ENCODE data around the gene FOXP1. TPM values are rescaled to one million over a fixed set of nuclear protein-coding genes. Genes with fewer than 3 reads are reported as not detected.

The FOXP1 gene
- total and polyA plus RNA-seq, 2 donors (not counting 1 experiment from before 2014, with no cell fraction given), result 91.1 to 508 TPM

GRCh38 chr3:71127052-71127831, 456.3 kb downstream of the FOXP1 start:
- ATAC-seq (ENCODE audit: low read depth) (peak; percentile 26), DNase-seq (peak; percentile 42)
- Mint-ChIP-seq H3K4me1 (peaks cover 69% of the 10 kb centered on the region), H3K9me3 (ENCODE audit: insufficient read depth) (no peaks in the 10 kb centered on the region), H3K27me3 (no peaks in the 10 kb centered on the region), H3K27ac (peak overlapping the region; percentile 92), H3K4me3 (peak overlapping the region; percentile 93)
- WGBS (ENCODE audit: insufficient coverage), result 37% methylated on average over 3 of the region's 7 CpGs
- Histone ChIP-seq H3K9ac (ENCODE audit: low read length) (peak overlapping the region; percentile 75), H3K4me3 (ENCODE audit: control extremely low read depth in 1 of 5, extremely low read depth in 1 of 5, insufficient read depth in 1 of 5, low read depth in 2 of 5, low read length in 4 of 5) (peak overlapping the region in 4 of 5 experiments; percentile 53 to 72 (median 70)), H3K27me3 (replicated peaks in 1 of 4; ENCODE audit: control extremely low read depth in 1 of 4, control insufficient read depth in 3 of 4, insufficient read depth in 4 of 4, low read length in 3 of 4) (no peaks in the 10 kb centered on the region), H3K4me1 (ENCODE audit: control insufficient read depth in 2 of 2, insufficient read depth in 2 of 2, low read length in 2 of 2) (peaks cover 53 to 57% of the 10 kb centered on the region in 2 donors), H4K20me1 (ENCODE audit: control insufficient read depth, insufficient read depth, low read length, poor library complexity, severe bottlenecking) (peaks cover 42% of the 10 kb centered on the region), H3K79me2 (ENCODE audit: control insufficient read depth, insufficient read depth, low read length) (peaks cover 100% of the 10 kb centered on the region), H3K36me3 (replicated peaks in 1 of 2; ENCODE audit: control extremely low read depth in 1 of 2, control insufficient read depth in 1 of 2, extremely low read depth in 1 of 2, insufficient read depth in 2 of 2, low read length in 1 of 2) (peaks cover 0 to 10% of the 10 kb centered on the region in 2 experiments), H3K27ac (ENCODE audit: low read length in 2 of 2) (peak overlapping the region; percentile 43 to 91), H2AFZ (ENCODE audit: insufficient read depth, low read depth, low read length, poor library complexity, severe bottlenecking) (no peak overlapping the region), H3K4me2 (replicated peaks; ENCODE audit: low read depth, low read length, poor library complexity, severe bottlenecking) (peak overlapping the region; percentile 73), H3K9me3 (ENCODE audit: control extremely low read depth in 1 of 3, control insufficient read depth in 2 of 3, insufficient read depth in 1 of 3, low read length in 2 of 3) (no peaks in the 10 kb centered on the region)
- intact Hi-C loops (cut with micrococcal nuclease), result loop anchor here (1.0 to 5.0 kb wide), 3 partner anchors 10 to 385 kb away; no protein-coding TSS in a partner anchor
- TF ChIP-seq, protein P1, sequence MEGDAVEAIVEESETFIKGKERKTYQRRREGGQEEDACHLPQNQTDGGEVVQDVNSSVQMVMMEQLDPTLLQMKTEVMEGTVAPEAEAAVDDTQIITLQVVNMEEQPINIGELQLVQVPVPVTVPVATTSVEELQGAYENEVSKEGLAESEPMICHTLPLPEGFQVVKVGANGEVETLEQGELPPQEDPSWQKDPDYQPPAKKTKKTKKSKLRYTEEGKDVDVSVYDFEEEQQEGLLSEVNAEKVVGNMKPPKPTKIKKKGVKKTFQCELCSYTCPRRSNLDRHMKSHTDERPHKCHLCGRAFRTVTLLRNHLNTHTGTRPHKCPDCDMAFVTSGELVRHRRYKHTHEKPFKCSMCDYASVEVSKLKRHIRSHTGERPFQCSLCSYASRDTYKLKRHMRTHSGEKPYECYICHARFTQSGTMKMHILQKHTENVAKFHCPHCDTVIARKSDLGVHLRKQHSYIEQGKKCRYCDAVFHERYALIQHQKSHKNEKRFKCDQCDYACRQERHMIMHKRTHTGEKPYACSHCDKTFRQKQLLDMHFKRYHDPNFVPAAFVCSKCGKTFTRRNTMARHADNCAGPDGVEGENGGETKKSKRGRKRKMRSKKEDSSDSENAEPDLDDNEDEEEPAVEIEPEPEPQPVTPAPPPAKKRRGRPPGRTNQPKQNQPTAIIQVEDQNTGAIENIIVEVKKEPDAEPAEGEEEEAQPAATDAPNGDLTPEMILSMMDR (IDR thresholded peaks at IDR 0.05), result no peak
- TF ChIP-seq EZH2 (IDR thresholded peaks at IDR 0.05; ENCODE audit: borderline replicate concordance, insufficient read depth, low read depth, low read length, poor library complexity, severe bottlenecking), result no peak
- CTCF ChIA-PET, result interaction anchor here (0.6 kb wide), 1 partner anchor 265 kb away, joined by 3 read pairs; no protein-coding TSS in a partner anchor
- POLR2A ChIA-PET, result interaction anchor here (1.3 kb wide), 1 partner anchor 9 kb away, joined by 5 read pairs; no protein-coding TSS in a partner anchor

GRCh38 chr3:71125738-71126137, 457.8 kb downstream of the FOXP1 start:
- no peaks in the 10 kb centered on the region for H3K9me3 Mint-ChIP-seq (ENCODE audit: insufficient read depth)
- Histone ChIP-seq H2AFZ (ENCODE audit: insufficient read depth, low read depth, low read length, poor library complexity, severe bottlenecking) (no peak overlapping the region), H3K4me2 (replicated peaks; ENCODE audit: low read depth, low read length, poor library complexity, severe bottlenecking) (no peak overlapping the region), H4K20me1 (ENCODE audit: control insufficient read depth, insufficient read depth, low read length, poor library complexity, severe bottlenecking) (peaks cover 54% of the 10 kb centered on the region), H3K4me1 (ENCODE audit: control insufficient read depth in 2 of 2, insufficient read depth in 2 of 2, low read length in 2 of 2) (peaks cover 38 to 42% of the 10 kb centered on the region in 2 donors), H3K27ac (ENCODE audit: low read length in 2 of 2) (peak overlapping the region in 1 of 2 donors; percentile 21), H3K9ac (ENCODE audit: low read length) (no peak overlapping the region), H3K36me3 (replicated peaks in 1 of 2; ENCODE audit: control extremely low read depth in 1 of 2, control insufficient read depth in 1 of 2, extremely low read depth in 1 of 2, insufficient read depth in 2 of 2, low read length in 1 of 2) (peaks cover 0 to 18% of the 10 kb centered on the region in 2 experiments), H3K79me2 (ENCODE audit: control insufficient read depth, insufficient read depth, low read length) (peaks cover 99% of the 10 kb centered on the region), H3K9me3 (ENCODE audit: control extremely low read depth in 1 of 3, control insufficient read depth in 2 of 3, insufficient read depth in 1 of 3, low read length in 2 of 3) (no peaks in the 10 kb centered on the region), H3K4me3 (ENCODE audit: control extremely low read depth in 1 of 5, extremely low read depth in 1 of 5, insufficient read depth in 1 of 5, low read depth in 2 of 5, low read length in 4 of 5) (no peak overlapping the region), H3K27me3 (replicated peaks in 1 of 4; ENCODE audit: control extremely low read depth in 1 of 4, control insufficient read depth in 3 of 4, insufficient read depth in 4 of 4, low read length in 3 of 4) (no peaks in the 10 kb centered on the region)
- no peak for ATAC-seq (ENCODE audit: low read depth)
- intact Hi-C loops (cut with micrococcal nuclease), result loop anchor here (5.0 kb wide), 1 partner anchor 317 kb away; no protein-coding TSS in a partner anchor
- TF ChIP-seq, protein P1 (IDR thresholded peaks at IDR 0.05), result no peak
- TF ChIP-seq EZH2 (IDR thresholded peaks at IDR 0.05; ENCODE audit: borderline replicate concordance, insufficient read depth, low read depth, low read length, poor library complexity, severe bottlenecking), result no peak
- H3K27ac Mint-ChIP-seq, result peak overlapping the region; percentile 79
- H3K4me1 Mint-ChIP-seq, result peaks cover 68% of the 10 kb centered on the region
- ChIA-PET POLR2A (no interaction called here), CTCF (no interaction called here)
- H3K27me3 Mint-ChIP-seq, result no peaks in the 10 kb centered on the region
- DNase-seq, result no peak
- no CpG with 5 or more reads among the region's 1 CpG for WGBS (ENCODE audit: insufficient coverage)
- H3K4me3 Mint-ChIP-seq, result peak overlapping the region; percentile 66

Data from B cell (primary cell).